Measurements from ENCODE around the gene THAP3.
"Not testable (repeated sequence)": the region's sequence is repeated elsewhere in the genome, so short reads cannot be mapped to it uniquely, and the experiment has no call there.

DNA sequence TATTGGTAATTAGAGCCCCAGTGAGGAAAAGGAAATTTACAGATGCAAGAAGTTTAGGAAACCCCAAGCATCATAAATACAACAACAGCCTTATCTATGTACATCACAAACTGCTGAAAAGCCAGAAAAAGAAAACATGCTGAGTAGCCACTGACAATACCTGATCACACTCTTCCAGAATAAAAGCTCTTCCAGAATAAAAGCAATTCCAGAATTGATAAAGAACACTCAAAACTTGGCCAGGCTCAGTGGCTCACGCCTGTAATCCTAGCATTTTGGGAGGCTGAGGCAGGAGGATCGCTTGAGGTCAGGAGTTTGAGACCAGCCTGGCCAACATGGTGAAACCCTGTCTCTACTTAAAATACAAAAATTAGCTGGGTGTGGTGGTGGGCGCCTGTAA lies 16.2 kb downstream of the THAP3 start:
- TF ChIP-seq, protein P1, sequence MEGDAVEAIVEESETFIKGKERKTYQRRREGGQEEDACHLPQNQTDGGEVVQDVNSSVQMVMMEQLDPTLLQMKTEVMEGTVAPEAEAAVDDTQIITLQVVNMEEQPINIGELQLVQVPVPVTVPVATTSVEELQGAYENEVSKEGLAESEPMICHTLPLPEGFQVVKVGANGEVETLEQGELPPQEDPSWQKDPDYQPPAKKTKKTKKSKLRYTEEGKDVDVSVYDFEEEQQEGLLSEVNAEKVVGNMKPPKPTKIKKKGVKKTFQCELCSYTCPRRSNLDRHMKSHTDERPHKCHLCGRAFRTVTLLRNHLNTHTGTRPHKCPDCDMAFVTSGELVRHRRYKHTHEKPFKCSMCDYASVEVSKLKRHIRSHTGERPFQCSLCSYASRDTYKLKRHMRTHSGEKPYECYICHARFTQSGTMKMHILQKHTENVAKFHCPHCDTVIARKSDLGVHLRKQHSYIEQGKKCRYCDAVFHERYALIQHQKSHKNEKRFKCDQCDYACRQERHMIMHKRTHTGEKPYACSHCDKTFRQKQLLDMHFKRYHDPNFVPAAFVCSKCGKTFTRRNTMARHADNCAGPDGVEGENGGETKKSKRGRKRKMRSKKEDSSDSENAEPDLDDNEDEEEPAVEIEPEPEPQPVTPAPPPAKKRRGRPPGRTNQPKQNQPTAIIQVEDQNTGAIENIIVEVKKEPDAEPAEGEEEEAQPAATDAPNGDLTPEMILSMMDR (conservative IDR thresholded peaks at IDR 0.05; ENCODE audit: low read length), result not testable (repeated sequence)
- not testable (repeated sequence) for TF ChIP-seq EZH2phosphoT487 (IDR thresholded peaks at IDR 0.05; ENCODE audit: borderline replicate concordance)
